ENCODE results near the gene ZNF385B. TPM values are rescaled to one million over a fixed set of nuclear protein-coding genes. Genes with fewer than 3 reads are reported as not detected.

Gene ZNF385B
- total RNA-seq, 2 experiments from 2014 or later: 113 to 178 TPM

DNA sequence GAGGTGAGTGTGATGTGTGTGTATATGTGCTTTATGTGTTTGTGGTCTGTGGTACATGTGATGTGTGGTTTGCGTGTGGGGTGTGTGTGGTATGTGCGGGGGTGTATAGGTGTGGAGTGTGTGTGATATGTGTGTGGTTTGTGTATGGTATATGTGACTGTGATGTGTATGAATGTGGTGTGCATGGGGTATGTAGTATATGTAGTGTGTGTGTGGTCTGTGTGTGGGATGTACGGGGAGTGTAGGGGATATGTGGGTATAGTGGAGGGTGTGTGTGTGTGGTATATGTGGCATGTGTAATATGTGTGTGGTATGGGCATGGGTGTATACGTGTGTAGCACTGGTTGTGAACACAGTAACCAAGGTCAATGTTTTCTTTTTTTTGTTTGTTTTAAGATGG lies 87.4 kb downstream of the ZNF385B start:
- no TSS peak for BruUV-seq (replicated peaks)
- TF ChIP-seq, protein P1, sequence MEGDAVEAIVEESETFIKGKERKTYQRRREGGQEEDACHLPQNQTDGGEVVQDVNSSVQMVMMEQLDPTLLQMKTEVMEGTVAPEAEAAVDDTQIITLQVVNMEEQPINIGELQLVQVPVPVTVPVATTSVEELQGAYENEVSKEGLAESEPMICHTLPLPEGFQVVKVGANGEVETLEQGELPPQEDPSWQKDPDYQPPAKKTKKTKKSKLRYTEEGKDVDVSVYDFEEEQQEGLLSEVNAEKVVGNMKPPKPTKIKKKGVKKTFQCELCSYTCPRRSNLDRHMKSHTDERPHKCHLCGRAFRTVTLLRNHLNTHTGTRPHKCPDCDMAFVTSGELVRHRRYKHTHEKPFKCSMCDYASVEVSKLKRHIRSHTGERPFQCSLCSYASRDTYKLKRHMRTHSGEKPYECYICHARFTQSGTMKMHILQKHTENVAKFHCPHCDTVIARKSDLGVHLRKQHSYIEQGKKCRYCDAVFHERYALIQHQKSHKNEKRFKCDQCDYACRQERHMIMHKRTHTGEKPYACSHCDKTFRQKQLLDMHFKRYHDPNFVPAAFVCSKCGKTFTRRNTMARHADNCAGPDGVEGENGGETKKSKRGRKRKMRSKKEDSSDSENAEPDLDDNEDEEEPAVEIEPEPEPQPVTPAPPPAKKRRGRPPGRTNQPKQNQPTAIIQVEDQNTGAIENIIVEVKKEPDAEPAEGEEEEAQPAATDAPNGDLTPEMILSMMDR (conservative IDR thresholded peaks at IDR 0.05; ENCODE audit: low read length): no peak
- no peak for TF ChIP-seq EZH2phosphoT487 (IDR thresholded peaks at IDR 0.05; ENCODE audit: borderline replicate concordance, low read depth, low read length)
- no peak overlapping the region for H3K4me2 ChIP-seq (ENCODE audit: low read length)
- ChIA-PET POLR2A (no interaction called here), CTCF (ENCODE audit: unreplicated experiment) (no interaction called here)
- no peaks in the 10 kb centered on the region for H3K4me1 ChIP-seq (ENCODE audit: insufficient read depth, low read length, poor library complexity, severe bottlenecking)
- intact Hi-C loops (cut with micrococcal nuclease; ENCODE audit: unreplicated experiment): loop anchor here (5.0 kb wide), 1 partner anchor 163 kb away; no protein-coding TSS in a partner anchor
- H4K20me1 ChIP-seq (ENCODE audit: insufficient read depth, low read length): peaks cover 4% of the 10 kb centered on the region; the same call in 1 of the 2 replicates
- no peak overlapping the region for H3K27ac ChIP-seq (ENCODE audit: low read depth, low read length, poor library complexity, severe bottlenecking)
- H3K79me2 ChIP-seq (ENCODE audit: insufficient read depth, low read depth, low read length): peaks cover 69% of the 10 kb centered on the region; the same call in 1 of the 2 replicates
- no peaks in the 10 kb centered on the region for H3K9me3 ChIP-seq (ENCODE audit: low read length)
- no peak for DNase-seq (ENCODE audit: low spot score)
- H2AFZ ChIP-seq (ENCODE audit: low read length): no peak overlapping the region
- no peaks in the 10 kb centered on the region for H3K9me2 ChIP-seq (ENCODE audit: insufficient read depth, low read length)
- no peak overlapping the region for H3K4me3 ChIP-seq (ENCODE audit: low read depth, low read length, poor library complexity, severe bottlenecking)
- H3K36me3 ChIP-seq (ENCODE audit: insufficient read depth, low read length): peaks cover 61% of the 10 kb centered on the region

DNA sequence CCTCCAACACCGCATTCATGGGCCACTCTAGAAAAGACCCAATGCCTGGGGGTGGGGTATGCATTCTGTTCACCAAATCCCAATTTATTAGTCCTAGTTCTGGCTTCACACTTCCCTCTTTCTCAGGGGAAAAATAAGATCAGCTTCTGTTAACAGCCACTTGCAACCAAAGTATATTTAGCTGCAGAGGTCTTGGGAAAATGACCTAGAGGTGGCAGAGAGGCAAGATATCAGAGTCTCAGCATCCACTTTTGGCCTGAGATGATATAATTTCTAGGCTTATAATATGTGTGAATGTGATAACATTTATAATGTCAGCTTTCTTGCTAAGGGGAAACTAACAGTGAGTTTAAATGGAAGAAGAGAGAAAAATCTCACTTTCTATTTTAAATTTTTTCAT lies 89.1 kb downstream of the ZNF385B start:
- no TSS peak for BruUV-seq (replicated peaks)
- Histone ChIP-seq H3K4me3 (ENCODE audit: low read depth, low read length, poor library complexity, severe bottlenecking) (no peak overlapping the region), H3K4me1 (ENCODE audit: insufficient read depth, low read length, poor library complexity, severe bottlenecking) (no peaks in the 10 kb centered on the region), H3K4me2 (ENCODE audit: low read length) (no peak overlapping the region), H4K20me1 (ENCODE audit: insufficient read depth, low read length) (no peaks in the 10 kb centered on the region), H3K27ac (ENCODE audit: low read depth, low read length, poor library complexity, severe bottlenecking) (no peak overlapping the region), H3K9me2 (ENCODE audit: insufficient read depth, low read length) (no peaks in the 10 kb centered on the region), H3K79me2 (ENCODE audit: insufficient read depth, low read depth, low read length) (peaks cover 53% of the 10 kb centered on the region; the same call in 1 of the 2 replicates), H3K36me3 (ENCODE audit: insufficient read depth, low read length) (peaks cover 65% of the 10 kb centered on the region), H3K9me3 (ENCODE audit: low read length) (no peaks in the 10 kb centered on the region), H2AFZ (ENCODE audit: low read length) (no peak overlapping the region)
- ChIA-PET POLR2A (no interaction called here), CTCF (ENCODE audit: unreplicated experiment) (no interaction called here)
- no peak for DNase-seq (ENCODE audit: low spot score)
- intact Hi-C loops (cut with micrococcal nuclease; ENCODE audit: unreplicated experiment): loop anchor here (5.0 kb wide), 1 partner anchor 165 kb away; no protein-coding TSS in a partner anchor
- TF ChIP-seq, protein P1 (conservative IDR thresholded peaks at IDR 0.05; ENCODE audit: low read length): no peak
- no peak for TF ChIP-seq EZH2phosphoT487 (IDR thresholded peaks at IDR 0.05; ENCODE audit: borderline replicate concordance, low read depth, low read length)

DNA sequence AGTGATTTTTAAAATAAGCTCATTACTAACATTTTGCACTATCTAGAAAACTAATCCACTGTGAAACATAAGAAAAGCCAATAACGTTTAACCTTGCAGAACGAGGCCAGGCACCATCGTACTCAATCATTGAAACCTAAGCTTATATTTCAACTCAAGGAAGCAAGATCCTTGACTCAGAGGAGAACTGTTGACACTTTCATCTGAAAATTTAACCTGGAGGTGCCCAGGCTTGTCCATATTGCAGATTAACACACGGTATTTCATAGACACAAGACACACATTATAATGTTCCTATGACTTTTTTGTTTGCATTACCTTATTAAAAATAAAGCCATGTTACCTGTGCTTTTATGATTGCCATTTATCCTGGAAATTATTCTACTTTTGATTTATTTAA lies 89.6 kb downstream of the ZNF385B start:
- no peak overlapping the region for H3K27ac ChIP-seq (ENCODE audit: low read depth, low read length, poor library complexity, severe bottlenecking)
- no peaks in the 10 kb centered on the region for H4K20me1 ChIP-seq (ENCODE audit: insufficient read depth, low read length)
- POLR2A ChIA-PET: interaction anchor here (0.8 to 1.2 kb wide), 5 partner anchors 11 to 127 kb away, joined by 3 to 7 read pairs (median 3); no protein-coding TSS in a partner anchor
- no peak overlapping the region for H3K4me2 ChIP-seq (ENCODE audit: low read length)
- H3K4me1 ChIP-seq (ENCODE audit: insufficient read depth, low read length, poor library complexity, severe bottlenecking): no peaks in the 10 kb centered on the region
- H3K36me3 ChIP-seq (ENCODE audit: insufficient read depth, low read length): peaks cover 71% of the 10 kb centered on the region
- no peak overlapping the region for H2AFZ ChIP-seq (ENCODE audit: low read length)
- H3K79me2 ChIP-seq (ENCODE audit: insufficient read depth, low read depth, low read length): peaks cover 47% of the 10 kb centered on the region; the same call in 1 of the 2 replicates
- TF ChIP-seq, protein P1 (conservative IDR thresholded peaks at IDR 0.05; ENCODE audit: low read length): no peak
- no peak for TF ChIP-seq EZH2phosphoT487 (IDR thresholded peaks at IDR 0.05; ENCODE audit: borderline replicate concordance, low read depth, low read length)
- intact Hi-C loops (cut with micrococcal nuclease; ENCODE audit: unreplicated experiment): loop anchor here (5.0 kb wide), 1 partner anchor 166 kb away; no protein-coding TSS in a partner anchor
- H3K9me2 ChIP-seq (ENCODE audit: insufficient read depth, low read length): no peaks in the 10 kb centered on the region
- H3K9me3 ChIP-seq (ENCODE audit: low read length): no peaks in the 10 kb centered on the region
- no TSS peak for BruUV-seq (replicated peaks)
- DNase-seq (ENCODE audit: low spot score): no peak
- CTCF ChIA-PET (ENCODE audit: unreplicated experiment): no interaction called here
- H3K4me3 ChIP-seq (ENCODE audit: low read depth, low read length, poor library complexity, severe bottlenecking): no peak overlapping the region

Measured in OCI-LY7 (cell line).